HepG2 (cell line): ENCODE data around the gene HTR4. TPM values are rescaled to one million over a fixed set of nuclear protein-coding genes. Genes with fewer than 3 reads are reported as not detected.

Experiments used
- ATAC-seq: fragments of 200-7000 bp; cut with Tn5 transposase; 3 replicates; pipeline ENCODE4 v1.9.1; 2020; ENCODE audit warnings: mild to moderate bottlenecking, moderate library complexity
- BruUV-seq: library from RNA; stranded (reverse); fragments of 400-500 nt; replicated peaks from 2 replicates; lab custom pipeline; 2021; lab: Mats Ljungman, UMichigan
- CTCF ChIA-PET: fragments of 300-600 bp; formaldehyde crosslinking; extraction: SDS; loops from one replicate; lab custom pipeline; 2021; ENCODE audit warnings: low total read pairs, inconsistent platforms, low intra/inter-chr PET ratio; lab: Yijun Ruan, JAX
- POLR2A ChIA-PET: fragments of 350-600 bp; sonication (Branson Sonifier 250); formaldehyde crosslinking; loops from one replicate; lab custom pipeline; 2020; ENCODE audit warnings: antibody characterized with exemption, inconsistent platforms; lab: Yijun Ruan, JAX
- DNase-seq: peaks from one replicate; pipeline ENCODE4 v3.0.0-alpha.2; 2015; ENCODE audit warnings: low spot score
- FAIRE-seq: peaks from 3 replicates; lab custom pipeline; 2011; peaks lifted over from hg19 to GRCh38; lab: Jason Lieb, UNC
- H2AFZ ChIP-seq: one replicate; pipeline ENCODE4 v1.6.1; 2011; ENCODE audit warnings: low read length, inconsistent platforms
- H3K27ac ChIP-seq: fragments of 300-600 bp; 3 replicates; pipeline ENCODE4 v1.8.0; 2011; ENCODE audit warnings: mixed run types, mild to moderate bottlenecking, mixed read lengths, low read length, inconsistent platforms; ENCODE audit not compliant: insufficient read depth; ENCODE audit errors: extremely low read length
- H3K27me3 ChIP-seq, 2 experiments: fragments of 200-600 bp in 1 of 2; 2 replicates in 1 of 2; 3 replicates in 1 of 2; pipeline versions ENCODE4 v1.6.0 to v1.8.0; 2011; ENCODE audit warnings: low read length in 2 of 2, mild to moderate bottlenecking in 2 of 2, moderate library complexity in 2 of 2, inconsistent platforms in 1 of 2; ENCODE audit not compliant: insufficient read depth in 2 of 2, control insufficient read depth in 1 of 2
- H3K36me3 ChIP-seq, 2 experiments: fragments of 200-600 bp in 1 of 2; replicated peaks in 1 of 2; 2 replicates in 1 of 2; 3 replicates in 1 of 2; pipeline versions ENCODE4 v1.5.1 to v1.8.0; 2011; ENCODE audit warnings: low read length in 2 of 2, inconsistent platforms in 1 of 2; ENCODE audit not compliant: insufficient read depth in 2 of 2, control insufficient read depth in 1 of 2
- H3K4me1 ChIP-seq: 2 replicates; pipeline ENCODE4 v1.5.1; 2012; ENCODE audit warnings: low read length, inconsistent platforms; ENCODE audit not compliant: insufficient read depth
- H3K4me2 ChIP-seq: 2 replicates; pipeline ENCODE4 v1.6.0; 2011; ENCODE audit warnings: low read depth, low read length, inconsistent platforms
- H3K4me3 ChIP-seq, 3 experiments: fragments of 200-600 bp in 1 of 3; sonication (generic), shearing (Covaris generic) in 1 of 3; replicated peaks in 1 of 3; 2 replicates each; pipeline ENCODE4 v1.5.1; 2011 to 2016; ENCODE audit warnings: low read length in 3 of 3, inconsistent platforms in 2 of 3, low read depth in 2 of 3, mild to moderate bottlenecking in 2 of 3, control low read depth in 1 of 3, mixed read lengths in 1 of 3; ENCODE audit not compliant: insufficient read depth in 1 of 3
- H3K79me2 ChIP-seq: one replicate; pipeline ENCODE4 v1.6.1; 2011; ENCODE audit warnings: low read length, inconsistent platforms; ENCODE audit not compliant: insufficient read depth
- H3K9ac ChIP-seq: 2 replicates; pipeline ENCODE4 v1.6.0; 2011; ENCODE audit warnings: mild to moderate bottlenecking, low read depth, low read length, inconsistent platforms; ENCODE audit not compliant: insufficient read depth
- H3K9me3 ChIP-seq: 2 replicates; pipeline ENCODE4 v1.5.1; 2012; ENCODE audit warnings: mild to moderate bottlenecking, low read length
- H4K20me1 ChIP-seq: 2 replicates; pipeline ENCODE4 v1.6.0; 2011; ENCODE audit warnings: inconsistent platforms, mild to moderate bottlenecking, low read length, moderate library complexity; ENCODE audit not compliant: insufficient read depth
- GLI4 ChIP-seq: sonication (generic); formaldehyde crosslinking; IDR thresholded peaks from 2 replicates; pipeline ENCODE4 v1.5.1; 2020; ENCODE audit warnings: missing genetic modification reagents, mild to moderate bottlenecking, moderate library complexity, borderline replicate concordance
- ZNF207 ChIP-seq: fragments of 450-650 bp; IDR thresholded peaks from 2 replicates; pipeline ENCODE4 v1.6.1; 2016; ENCODE audit warnings: antibody characterized with exemption, borderline replicate concordance
- ZNF264 ChIP-seq: sonication (generic); formaldehyde crosslinking; IDR thresholded peaks from 2 replicates; pipeline ENCODE4 v1.4.0; 2020; ENCODE audit warnings: missing genetic modification reagents
- ZNF660 ChIP-seq: sonication (generic); formaldehyde crosslinking; IDR thresholded peaks from 2 replicates; pipeline ENCODE4 v1.5.1; 2020; ENCODE audit warnings: mild to moderate bottlenecking, low read depth, missing genetic modification reagents, borderline replicate concordance
- ZNF816 ChIP-seq: sonication (generic); formaldehyde crosslinking; IDR thresholded peaks from 2 replicates; pipeline ENCODE4 v1.8.0; 2022; ENCODE audit warnings: missing genetic modification reagents, mild to moderate bottlenecking, borderline replicate concordance
- WGBS: methylation state at CpG from one replicate; pipeline ENCODE4 v1.1.6; 2017; ENCODE audit warnings: low lambda C conversion rate; 5-methylcytosine and 5-hydroxymethylcytosine counted together
- in situ Hi-C: cut with HindIII; loops from 2 replicates; pipeline ENCODE4 v1.10.0; 2017; ENCODE audit warnings: low pct_unique_long_range_greater_than_20kb; ENCODE audit not compliant: extremely low pct_ligation_motif_present
- intact Hi-C: fragments of 100-400 bp; cut with micrococcal nuclease; formaldehyde crosslinking; loops from one replicate; pipeline ENCODE4 v1.10.0; 2022; ENCODE audit not compliant: unreplicated experiment
- polyA plus RNA-seq, 8 experiments: library from polyadenylated mRNA; depleted of rRNA in 3 of 8; stranded (reverse) in 7 of 8; unstranded in 1 of 8; fragments of >200 nt; fragmentation: Illumina TruSeq in 4 of 8; extraction: Trizol in 4 of 8; gene quantifications; 2 replicates each; pipeline versions ENCODE4 v1.2.1 to v1.2.3, GENCODE V29; 2011 to 2016; ENCODE audit warnings: low read depth in 4 of 8, missing spikeins in 1 of 8, mixed read lengths in 1 of 8; ENCODE audit not compliant: insufficient read depth in 1 of 8
- total RNA-seq, 5 experiments: library from RNA; depleted of rRNA; stranded (reverse); fragments of >200 nt; fragmentation: Illumina TruSeq; extraction: Trizol; gene quantifications; 2 replicates each; pipeline ENCODE4 v1.2.3, GENCODE V29; 2016; ENCODE audit warnings: low read depth in 1 of 5
- TF ChIP-seq, protein P1 (sequence below): sonication (generic); formaldehyde crosslinking; IDR thresholded peaks from 2 replicates; pipeline ENCODE4 v1.4.0; 2020; ENCODE audit warnings: low read depth, mild to moderate bottlenecking, missing genetic modification reagents
- TF ChIP-seq, protein P2 (sequence below): IDR thresholded peaks from 2 replicates; pipeline ENCODE4 v1.6.1; 2016; ENCODE audit warnings: low read depth

HTR4 gene
- total and polyA plus RNA-seq, 2 of the 13 experiments (the other 11 are each of a cell fraction or from before 2014, with no cell fraction given), result not detected

DNA sequence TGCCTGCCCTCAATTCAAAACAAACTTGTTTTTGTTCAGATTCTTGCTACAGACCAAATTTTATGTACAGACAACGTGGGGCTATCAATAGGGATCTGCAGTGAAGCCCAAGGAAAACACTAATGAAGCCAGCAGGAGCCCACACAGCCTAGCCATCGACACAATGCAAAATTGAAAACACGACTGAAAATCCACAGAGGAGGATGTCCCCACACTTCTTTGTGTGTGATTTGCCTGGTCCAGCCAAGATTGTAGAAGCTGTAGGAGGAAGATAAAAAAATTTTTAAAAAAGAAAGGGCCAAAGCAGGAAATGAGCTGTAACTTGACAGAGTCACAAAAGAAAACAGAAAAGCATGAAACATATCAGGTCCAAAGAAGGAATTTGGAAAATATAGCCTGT, 34.8 kb downstream of the HTR4 start:
- ChIA-PET POLR2A (no interaction called here), CTCF (no interaction called here)
- H2AFZ ChIP-seq, result no peak overlapping the region
- no peaks in the 10 kb centered on the region for H3K27me3 ChIP-seq
- no peak overlapping the region for H3K4me3 ChIP-seq
- H3K4me1 ChIP-seq, result no peaks in the 10 kb centered on the region
- H3K79me2 ChIP-seq, result no peaks in the 10 kb centered on the region
- 2% methylated on average over 3 of the region's 3 CpGs for WGBS
- ATAC-seq, result no peak
- in situ Hi-C loops (no loop called here), intact Hi-C loops (no loop called here)
- H3K27ac ChIP-seq, result no peak overlapping the region
- no peaks in the 10 kb centered on the region for H3K36me3 ChIP-seq
- TF ChIP-seq GLI4 (CRISPR knock-in tag) (no peak), ZNF207 (no peak), ZNF660 (CRISPR knock-in tag) (no peak), ZNF816 (CRISPR knock-in tag) (no peak), ZNF264 (CRISPR knock-in tag) (no peak)
- TF ChIP-seq, protein P1, sequence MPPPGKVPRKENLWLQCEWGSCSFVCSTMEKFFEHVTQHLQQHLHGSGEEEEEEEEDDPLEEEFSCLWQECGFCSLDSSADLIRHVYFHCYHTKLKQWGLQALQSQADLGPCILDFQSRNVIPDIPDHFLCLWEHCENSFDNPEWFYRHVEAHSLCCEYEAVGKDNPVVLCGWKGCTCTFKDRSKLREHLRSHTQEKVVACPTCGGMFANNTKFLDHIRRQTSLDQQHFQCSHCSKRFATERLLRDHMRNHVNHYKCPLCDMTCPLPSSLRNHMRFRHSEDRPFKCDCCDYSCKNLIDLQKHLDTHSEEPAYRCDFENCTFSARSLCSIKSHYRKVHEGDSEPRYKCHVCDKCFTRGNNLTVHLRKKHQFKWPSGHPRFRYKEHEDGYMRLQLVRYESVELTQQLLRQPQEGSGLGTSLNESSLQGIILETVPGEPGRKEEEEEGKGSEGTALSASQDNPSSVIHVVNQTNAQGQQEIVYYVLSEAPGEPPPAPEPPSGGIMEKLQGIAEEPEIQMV, result no peak
- TF ChIP-seq, protein P2, sequence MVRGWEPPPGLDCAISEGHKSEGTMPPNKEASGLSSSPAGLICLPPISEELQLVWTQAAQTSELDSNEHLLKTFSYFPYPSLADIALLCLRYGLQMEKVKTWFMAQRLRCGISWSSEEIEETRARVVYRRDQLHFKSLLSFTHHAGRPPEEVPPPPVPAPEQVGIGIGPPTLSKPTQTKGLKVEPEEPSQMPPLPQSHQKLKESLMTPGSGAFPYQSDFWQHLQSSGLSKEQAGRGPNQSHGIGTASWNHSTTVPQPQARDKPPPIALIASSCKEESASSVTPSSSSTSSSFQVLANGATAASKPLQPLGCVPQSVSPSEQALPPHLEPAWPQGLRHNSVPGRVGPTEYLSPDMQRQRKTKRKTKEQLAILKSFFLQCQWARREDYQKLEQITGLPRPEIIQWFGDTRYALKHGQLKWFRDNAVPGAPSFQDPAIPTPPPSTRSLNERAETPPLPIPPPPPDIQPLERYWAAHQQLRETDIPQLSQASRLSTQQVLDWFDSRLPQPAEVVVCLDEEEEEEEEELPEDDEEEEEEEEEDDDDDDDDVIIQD, result no peak
- no peak overlapping the region for H3K9ac ChIP-seq
- no TSS peak for BruUV-seq
- no peak for DNase-seq
- no peak overlapping the region for H3K4me2 ChIP-seq
- no peaks in the 10 kb centered on the region for H3K9me3 ChIP-seq
- no peak for FAIRE-seq
- H4K20me1 ChIP-seq, result no peaks in the 10 kb centered on the region
